HG02571 (cell line): Measurements from ENCODE around the gene PTGR3.
A peak's percentile ranks its signal among the peaks of the same experiment; 100 is the strongest.

Experiments used
- ATAC-seq: cut with Tn5 transposase; IDR thresholded peaks from one replicate; pipeline ENCODE4 v1.9.1; 2021; ENCODE audit warnings: mild to moderate bottlenecking, moderate library complexity; ENCODE audit not compliant: unreplicated experiment

PTGR3 gene

GRCh38 chr18:75215663-75216062 is 6.7 kb upstream of the PTGR3 start:
- no peak for ATAC-seq

DNA sequence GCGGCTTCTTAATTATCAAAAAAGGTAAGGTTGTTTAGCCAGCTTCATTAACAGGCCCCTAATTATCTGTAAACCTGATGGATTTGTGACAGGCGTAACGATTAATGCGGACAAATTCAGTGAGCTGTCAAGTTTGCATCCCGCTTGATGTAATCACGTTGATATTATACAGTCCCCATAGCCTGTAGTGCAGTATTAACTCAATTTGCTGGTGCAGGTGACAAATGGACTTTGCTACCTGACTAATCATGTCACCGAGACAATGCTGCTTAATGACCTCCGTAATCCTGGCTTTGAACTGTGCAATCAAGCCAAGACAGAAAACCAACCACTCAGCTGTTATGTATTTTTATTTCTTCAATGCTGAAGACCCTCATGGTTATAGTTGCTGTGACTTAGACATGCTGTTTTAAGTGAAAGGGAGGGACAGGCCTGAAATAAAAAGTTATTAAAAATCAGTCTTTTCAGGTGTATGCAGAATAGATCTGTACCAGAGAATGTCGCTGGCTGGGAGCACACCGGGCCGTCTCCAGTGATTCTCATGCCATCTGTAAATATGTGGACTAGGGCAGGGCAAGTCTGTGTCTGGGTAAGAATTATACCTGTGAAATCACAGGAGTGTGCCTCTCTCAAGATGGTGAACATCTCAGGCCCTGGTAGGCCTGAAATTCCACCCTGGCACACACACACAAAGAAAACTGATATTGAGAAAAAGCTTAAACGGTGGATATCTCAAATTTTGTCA is 6.0 kb upstream of the PTGR3 start:
- ATAC-seq: no peak

GRCh38 chr18:75214332-75214690 is 5.4 kb upstream of the PTGR3 start:
- no peak for ATAC-seq

GRCh38 chr18:75213611-75214331 is 4.8 kb upstream of the PTGR3 start:
- no peak for ATAC-seq

GRCh38 chr18:75212751-75213090 is 3.8 kb upstream of the PTGR3 start:
- ATAC-seq: no peak

DNA sequence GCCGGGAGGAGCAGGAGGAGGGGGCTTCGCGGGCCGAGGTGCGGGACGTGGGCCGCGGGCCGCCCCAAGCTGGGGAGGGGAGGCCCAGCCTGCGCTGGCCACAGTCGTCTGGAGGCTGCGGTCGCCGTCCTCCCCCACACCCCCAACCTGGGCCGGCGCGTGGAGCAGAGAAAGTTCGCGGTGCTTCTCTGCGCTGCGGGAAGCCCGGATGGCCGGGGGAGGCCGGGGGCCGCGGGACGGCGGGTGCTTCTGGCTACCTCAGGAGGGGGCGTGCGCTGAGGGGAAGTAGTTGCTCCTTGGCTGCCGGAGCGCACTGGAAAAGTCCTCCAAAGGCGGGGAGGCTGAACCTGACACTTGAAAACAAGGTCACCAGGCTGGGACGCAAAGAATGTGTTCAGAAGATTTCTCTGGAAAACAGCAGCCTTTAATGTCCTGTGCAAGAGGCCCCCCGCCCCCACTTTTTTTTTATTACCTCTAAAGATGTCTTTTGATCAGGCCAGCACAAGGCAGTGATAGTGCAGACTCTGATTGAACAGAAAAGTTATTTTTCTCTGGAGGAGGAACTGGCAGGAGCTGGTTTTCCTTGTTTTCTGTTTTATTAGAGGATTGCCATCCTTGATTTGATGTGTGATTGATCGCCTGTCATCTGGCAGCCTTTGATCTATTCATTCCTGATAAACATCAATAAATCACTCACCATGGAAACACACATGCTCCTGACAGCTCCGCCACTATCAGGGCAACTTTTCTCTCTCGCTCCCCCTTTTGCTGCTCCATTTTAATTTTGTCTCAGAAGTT is 3.2 kb upstream of the PTGR3 start:
- no peak for ATAC-seq

- no peak for ATAC-seq
Observed at GRCh38 chr18:75211626-75211952, 2.6 kb upstream of the PTGR3 start.

- ATAC-seq: no peak
Observed at GRCh38 chr18:75211002-75211621, 2.2 kb upstream of the PTGR3 start.

DNA sequence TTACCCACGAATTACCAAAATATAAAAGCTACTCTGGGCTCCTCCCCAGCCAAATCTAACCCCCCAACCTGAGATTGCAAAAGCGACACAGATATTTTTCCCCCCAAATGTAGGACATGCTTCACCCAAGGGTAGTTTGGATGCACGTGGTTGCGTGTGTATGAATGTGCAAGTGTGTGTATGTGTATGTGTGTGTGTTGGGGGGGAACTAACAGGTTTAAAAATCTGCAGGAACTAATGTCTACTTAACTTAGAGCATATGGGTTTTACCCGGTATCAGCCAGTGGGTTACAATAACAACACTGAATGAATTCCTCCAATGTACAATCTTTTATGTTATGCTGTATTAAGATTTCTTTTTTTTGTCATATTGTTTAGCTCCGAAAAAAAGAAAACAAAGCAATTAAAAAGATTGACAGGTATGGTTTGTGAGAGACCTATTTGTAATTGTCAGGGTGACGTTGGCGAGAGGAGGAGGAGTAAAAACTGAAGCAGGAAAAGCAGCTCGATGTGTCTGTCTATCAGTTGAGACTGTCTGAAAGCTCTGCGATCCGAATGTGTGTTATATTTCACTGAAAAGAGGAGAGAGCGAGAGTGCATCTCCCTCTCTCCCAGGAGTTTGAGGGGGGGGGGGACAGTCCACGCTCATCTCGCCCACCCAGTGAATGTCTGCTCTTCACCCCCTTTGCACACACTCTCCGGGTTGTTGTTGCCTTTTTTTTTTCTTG is 1.5 kb upstream of the PTGR3 start, which contains the start of gene TSHZ1:
Gene TSHZ1 (plus strand): TSS at position 524 of the 728 bp plus-strand sequence. CDS start 1,080 bp downstream, outside the sequence.
- peak; percentile 32 for ATAC-seq

DNA sequence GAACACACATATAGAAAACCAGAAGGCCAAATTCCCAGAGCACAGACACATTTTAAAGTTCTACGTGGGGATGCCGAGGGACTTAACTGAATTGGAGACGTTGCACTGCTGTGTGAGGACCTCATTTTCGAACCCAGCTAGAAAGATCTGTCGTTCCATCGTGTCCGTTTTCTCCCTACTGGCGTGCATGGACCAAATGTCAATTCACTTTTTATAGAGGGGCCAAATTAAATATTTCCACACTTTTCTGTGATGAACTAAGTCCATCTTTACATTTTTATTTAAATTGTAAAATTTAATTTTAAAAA is 966 bp upstream of the PTGR3 start:
- ATAC-seq: no peak

- peak; percentile 7 for ATAC-seq
Observed at GRCh38 chr18:75208836-75209128, 157 bp downstream of the PTGR3 start.

GRCh38 chr18:75208155-75208835 is 644 bp downstream of the PTGR3 start:
- ATAC-seq: peak; percentile 6

- ATAC-seq: no peak
Observed at GRCh38 chr18:75207310-75208154, 1.4 kb downstream of the PTGR3 start.

DNA sequence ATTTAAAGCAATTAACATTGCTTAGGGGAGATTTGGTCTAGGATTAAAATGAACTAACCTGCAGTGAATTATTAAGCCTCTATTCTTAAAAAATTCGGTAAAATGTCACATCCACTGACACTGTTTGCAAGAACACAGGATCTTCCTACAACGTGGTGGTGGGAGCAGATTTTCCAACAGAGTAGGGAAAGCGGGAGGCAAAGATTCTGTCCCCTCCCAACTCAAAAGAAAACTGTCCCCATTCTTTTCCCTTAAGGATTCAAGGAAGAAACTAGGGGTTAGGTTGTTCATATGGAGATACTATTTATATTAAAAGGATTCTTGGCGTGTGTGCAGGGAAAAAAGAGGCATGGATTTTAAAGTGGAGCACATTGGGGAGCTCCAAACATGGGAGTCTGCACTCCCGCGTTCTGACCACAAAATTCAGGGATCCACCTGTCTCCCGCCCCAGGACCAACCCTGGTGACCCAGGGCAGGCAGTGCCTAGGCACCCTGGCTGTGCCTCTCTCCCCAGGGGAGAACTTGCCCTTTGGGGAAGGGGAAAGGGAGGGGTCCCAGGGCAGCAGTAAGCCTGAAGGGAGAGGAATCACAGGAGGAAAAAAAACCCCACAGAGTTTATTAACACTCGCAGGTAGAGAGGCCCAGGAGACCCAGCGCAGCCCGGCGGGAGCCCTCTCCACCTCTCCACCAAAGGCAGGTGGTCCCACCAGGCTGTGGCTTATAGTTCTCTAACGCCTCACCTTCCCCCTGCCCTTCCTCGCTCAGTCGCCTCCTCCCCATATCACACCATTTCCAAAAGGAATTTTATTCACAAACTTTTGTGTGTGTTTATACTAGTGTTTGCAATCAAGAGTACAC is 2.3 kb downstream of the PTGR3 start:
- ATAC-seq: no peak

- ATAC-seq: no peak
Observed at GRCh38 chr18:75205514-75206132, 3.3 kb downstream of the PTGR3 start.

- ATAC-seq: no peak
Observed at GRCh38 chr18:75204732-75205513, 4.0 kb downstream of the PTGR3 start.

DNA sequence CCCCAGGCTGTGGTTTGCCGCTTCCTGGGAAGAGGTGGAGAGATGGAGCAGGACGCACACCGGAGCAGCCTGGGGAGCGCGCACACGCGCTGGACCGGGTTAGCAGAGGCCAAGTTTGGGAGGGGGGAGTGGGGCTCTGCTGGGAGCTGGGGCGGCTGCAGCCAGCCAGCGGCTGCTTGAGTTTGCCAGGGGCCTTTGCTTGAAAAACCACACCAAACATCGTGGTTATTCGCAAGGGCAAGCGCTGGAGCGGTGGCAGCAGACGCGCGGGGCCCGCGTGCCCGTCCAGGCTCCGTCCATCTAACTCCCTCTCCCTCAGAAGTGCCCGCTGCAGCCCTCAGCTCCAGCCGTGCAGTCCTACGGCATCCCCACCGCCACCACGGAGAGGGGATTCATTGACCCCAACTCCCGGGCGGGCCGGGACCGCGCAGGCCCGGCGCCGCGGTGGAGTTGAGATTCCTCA is 4.6 kb downstream of the PTGR3 start:
- ATAC-seq: no peak
